GM15510 (cell line): ENCODE measurements around the gene RAB6A.

Source experiments
- POLR2A ChIP-seq: IDR thresholded peaks from 3 replicates; pipeline ENCODE4 v1.6.1; 2011; ENCODE audit warnings: borderline replicate concordance; ENCODE audit not compliant: insufficient read length; ENCODE audit errors: extremely low read depth

The RAB6A gene

GRCh38 chr11:73783483-73784020 lies 22.7 kb upstream of the RAB6A start:
- TF ChIP-seq POLR2A, result no peak

GRCh38 chr11:73781303-73781702 lies 20.4 kb upstream of the RAB6A start:
- TF ChIP-seq POLR2A, result no peak

- TF ChIP-seq POLR2A, result peak; percentile 79
Measured at GRCh38 chr11:73779084-73779902, 18.4 kb upstream of the RAB6A start.

- no peak for TF ChIP-seq POLR2A
Measured at GRCh38 chr11:73766763-73767162, 5.9 kb upstream of the RAB6A start.

- TF ChIP-seq POLR2A, result no peak
Measured at GRCh38 chr11:73762732-73763131, 1.9 kb upstream of the RAB6A start.

DNA sequence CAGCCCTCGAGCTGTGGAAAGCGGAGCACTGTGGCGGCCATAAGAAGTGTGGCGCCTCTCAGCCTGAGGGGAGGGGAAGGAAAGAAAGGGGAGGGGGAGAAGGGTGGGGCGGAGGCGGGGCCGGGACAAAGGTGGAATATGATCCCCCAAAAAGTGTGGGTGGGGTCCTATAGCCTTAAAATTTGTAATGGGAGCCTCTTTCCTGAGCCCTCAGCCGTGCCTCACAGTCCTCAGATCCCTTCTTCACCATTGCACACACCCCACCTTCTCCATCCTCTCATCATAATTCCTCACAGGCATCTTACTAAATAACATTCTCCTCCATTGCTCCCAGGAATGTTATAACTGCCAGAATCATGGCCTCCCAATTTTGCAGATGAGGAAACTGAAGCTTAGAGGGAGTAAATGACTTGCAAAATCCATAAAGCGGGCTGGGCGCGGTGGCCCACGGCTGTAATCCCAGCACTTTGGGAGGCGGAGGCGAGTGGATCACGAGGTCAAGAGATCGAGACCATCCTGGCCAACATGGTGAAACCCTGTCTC lies 600 bp upstream of the RAB6A start:
- TF ChIP-seq POLR2A, result no peak

DNA sequence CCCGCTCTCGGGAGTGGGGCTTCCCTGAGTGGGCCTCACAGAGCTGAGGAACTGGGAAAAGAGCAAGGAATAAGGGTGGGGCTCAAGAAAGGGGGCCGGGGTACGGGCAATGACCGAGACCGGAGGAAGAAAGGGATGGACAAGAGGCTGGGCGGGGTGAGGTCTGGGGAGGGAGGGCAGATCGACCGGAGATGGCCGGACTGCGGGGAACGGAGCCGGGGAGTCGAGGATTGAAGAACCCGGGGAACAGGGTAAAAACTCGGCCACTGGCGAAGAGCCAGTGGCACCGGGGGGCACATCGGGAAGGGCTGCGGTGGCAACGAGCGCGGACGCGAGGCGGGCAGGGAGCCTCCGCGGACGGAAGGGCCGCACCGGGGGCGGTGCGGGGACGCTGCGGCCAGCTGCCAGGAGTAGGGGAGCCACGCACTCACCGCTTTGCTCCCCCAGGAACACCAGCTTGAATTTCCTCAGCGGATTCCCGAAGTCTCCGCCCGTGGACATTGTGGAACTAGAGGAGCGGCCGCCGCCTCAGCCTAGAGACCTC lies 667 bp downstream of the RAB6A start:
- TF ChIP-seq POLR2A, result no peak

GRCh38 chr11:73759610-73760134 lies 1.2 kb downstream of the RAB6A start:
- TF ChIP-seq POLR2A, result no peak

DNA sequence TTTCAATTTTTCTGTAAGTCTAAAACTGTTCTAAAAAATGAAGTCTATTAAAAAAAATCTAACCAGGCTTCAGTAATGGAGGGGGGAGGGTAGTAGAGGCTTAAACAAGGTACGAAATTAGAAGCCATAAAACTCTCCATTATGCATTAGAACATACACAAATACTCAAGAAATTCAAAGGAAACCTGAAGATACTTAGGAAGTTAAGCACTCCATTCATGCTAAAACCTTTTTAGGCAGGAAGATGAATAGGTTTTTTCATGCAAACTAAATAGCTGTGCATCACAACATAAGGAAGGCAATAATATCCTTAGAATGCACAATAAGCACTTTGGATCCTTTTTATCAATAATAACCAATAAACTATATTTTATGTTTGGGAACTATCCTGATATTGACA lies 2.4 kb downstream of the RAB6A start:
- TF ChIP-seq POLR2A, result no peak

DNA sequence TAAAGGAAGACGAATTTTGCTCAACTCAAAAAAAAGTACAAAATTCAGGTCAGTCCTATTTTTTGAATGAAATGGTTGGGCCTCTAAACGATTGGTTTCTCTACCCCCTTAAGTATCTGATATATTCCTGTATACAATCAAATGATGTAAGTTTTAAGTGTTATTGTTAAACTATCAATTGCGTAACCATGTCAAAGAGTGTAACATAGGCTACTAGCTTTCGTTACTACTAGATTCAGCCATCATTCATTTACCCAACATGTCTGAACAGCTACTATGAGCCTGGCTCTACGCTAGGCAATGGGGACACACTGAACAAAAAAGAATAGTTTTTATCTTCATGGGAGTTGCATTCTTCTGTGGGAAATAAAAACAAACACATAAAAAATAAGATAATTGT lies 3.3 kb downstream of the RAB6A start:
- TF ChIP-seq POLR2A, result no peak

- TF ChIP-seq POLR2A, result no peak
Measured at GRCh38 chr11:73755670-73756069, 5.2 kb downstream of the RAB6A start.

GRCh38 chr11:73753938-73754337 lies 6.9 kb downstream of the RAB6A start:
- TF ChIP-seq POLR2A, result no peak

DNA sequence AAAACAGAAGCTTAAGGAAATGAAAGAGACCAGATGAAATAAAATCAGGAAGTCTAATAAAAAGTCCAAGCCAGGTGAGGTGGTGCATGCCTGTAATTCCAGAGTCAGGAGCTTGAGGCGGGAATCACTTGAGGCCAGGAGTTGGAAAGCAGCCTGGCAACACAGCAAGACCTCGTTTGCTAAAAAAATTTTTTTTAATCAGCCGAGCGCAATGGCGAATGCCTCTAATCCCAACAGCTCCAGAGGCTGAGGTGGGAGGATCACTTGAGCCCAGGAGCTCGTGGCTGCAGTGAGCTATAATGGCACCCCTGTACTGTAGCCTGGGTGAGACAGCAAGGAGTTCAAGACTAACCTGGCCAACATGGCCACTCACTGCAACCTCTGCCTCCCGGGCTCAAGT lies 8.0 kb downstream of the RAB6A start:
- TF ChIP-seq POLR2A, result no peak

GRCh38 chr11:73752216-73752867 lies 8.5 kb downstream of the RAB6A start:
- no peak for TF ChIP-seq POLR2A

- no peak for TF ChIP-seq POLR2A
Measured at GRCh38 chr11:73750228-73750627, 10.6 kb downstream of the RAB6A start.
